Measurements from ENCODE around the gene SPACA6. TPM values are rescaled to one million over a fixed set of nuclear protein-coding genes. Genes with fewer than 3 reads are reported as not detected.

Gene SPACA6
- total RNA-seq, 2 donors from 2014 or later = 9.3 to 13.7 TPM

DNA sequence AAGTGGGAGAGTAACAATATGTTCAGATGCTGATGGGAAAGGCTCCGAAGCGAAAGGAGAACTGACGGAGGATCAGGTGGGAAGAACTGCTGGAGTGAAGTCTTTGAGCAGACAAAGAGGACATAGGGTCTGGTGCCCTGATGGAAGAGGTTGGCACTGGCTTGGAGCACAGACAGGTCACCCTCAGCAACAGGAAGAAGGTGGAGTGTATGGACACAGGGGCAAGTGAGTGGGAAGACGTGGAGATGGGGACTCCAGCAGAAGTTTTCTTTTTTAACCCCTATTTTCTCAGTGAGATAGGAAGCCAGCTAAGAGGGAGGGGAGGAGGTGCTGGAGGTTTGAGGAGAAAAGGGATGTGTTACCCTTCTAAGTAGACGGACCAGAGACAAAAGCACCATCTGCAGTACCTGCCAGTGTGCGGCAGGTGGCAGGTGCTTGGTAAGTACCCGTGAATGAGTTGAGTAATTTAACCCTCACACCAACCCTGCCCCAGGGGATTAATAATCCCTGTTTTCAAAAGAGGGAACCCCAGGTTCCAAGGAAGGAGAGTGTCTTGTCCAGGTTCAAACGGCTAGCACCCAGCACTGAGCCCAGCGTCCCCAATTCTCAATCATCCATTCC lies 19.4 kb downstream of the SPACA6 start:
- Mint-ChIP-seq H3K9me3 (peaks cover 5 to 10% of the 10 kb centered on the region in 2 donors), H3K27ac (no peak overlapping the region), H3K36me3 (peaks cover 1 to 4% of the 10 kb centered on the region in 2 donors)
- DNase-seq (ENCODE audit: low spot score in 2 of 2) = no peak
- peak in 1 of 2 donors; percentile 26 for ATAC-seq

DNA sequence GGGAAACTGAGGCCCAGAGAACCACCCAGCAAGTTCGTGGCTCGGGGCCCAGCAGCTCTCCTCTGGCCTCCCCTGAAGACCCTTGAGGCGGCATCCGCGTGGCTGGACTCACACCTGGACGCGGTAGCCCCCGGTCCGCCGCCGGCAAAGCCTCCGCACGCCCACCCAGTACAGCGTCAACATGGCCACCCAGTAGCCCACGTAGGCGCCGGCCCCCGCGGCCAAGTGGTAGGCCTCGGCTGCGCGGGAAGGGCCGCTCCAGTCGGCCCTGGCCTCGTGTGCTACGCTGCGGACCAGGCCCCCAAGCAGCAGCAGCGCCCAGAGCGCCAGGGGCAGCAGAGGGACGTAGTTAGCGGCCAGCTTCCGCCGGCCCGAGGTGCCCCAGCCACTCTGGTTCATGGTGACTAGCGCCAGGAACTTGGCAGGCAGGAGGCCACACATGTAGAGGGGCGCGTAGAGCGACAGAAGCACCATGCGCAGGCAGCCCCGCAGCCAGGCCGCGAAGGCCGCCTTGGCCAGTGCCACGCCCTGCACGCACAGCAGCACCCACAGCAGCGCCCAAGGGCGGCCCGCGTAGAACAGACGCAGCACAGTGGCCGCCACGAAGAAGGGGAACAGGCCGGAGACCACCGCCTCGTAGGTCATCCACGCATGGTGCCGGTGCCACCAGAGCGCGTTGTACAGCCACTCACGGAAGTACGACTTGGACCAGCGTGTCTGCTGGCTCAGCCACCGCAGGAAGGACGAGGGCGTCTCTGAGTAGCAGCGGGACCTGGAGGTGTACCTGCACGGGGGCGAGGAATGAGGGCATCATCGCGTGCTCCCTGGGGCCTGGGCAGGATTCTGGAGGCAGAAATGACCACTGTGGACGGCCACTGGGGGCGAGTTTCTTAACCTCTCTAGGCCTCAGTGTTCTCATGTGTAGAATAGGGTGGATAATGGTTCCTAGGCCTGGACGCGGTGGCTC lies 20.5 kb downstream of the SPACA6 start:
- Mint-ChIP-seq H3K36me3 (peaks cover 2 to 6% of the 10 kb centered on the region in 2 donors), H3K9me3 (peaks cover 5 to 10% of the 10 kb centered on the region in 2 donors), H3K27ac (no peak overlapping the region)
- ATAC-seq (no peak), DNase-seq (ENCODE audit: low spot score in 2 of 2) (no peak)

DNA sequence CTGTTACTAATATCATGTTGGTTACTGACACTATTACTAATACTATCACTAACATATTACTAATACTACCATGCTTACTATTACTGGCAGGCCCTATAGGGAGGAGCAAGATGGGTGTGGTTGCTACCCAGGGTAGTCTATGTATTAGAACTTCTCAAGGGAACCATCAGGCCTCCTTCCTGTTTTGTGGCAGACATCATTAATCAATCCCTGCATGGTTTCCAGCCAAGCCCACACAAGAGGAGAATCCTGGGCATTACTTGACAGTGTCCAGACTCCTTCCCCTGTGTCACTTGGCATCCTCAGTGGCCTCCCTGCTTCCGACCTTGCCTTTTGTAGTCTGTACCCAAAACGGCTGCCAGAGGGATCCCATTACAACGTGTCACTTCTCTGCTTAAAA lies 21.7 kb downstream of the SPACA6 start:
- ATAC-seq (no peak), DNase-seq (ENCODE audit: low spot score in 2 of 2) (no peak)
- Mint-ChIP-seq H3K9me3 (peaks cover 5 to 14% of the 10 kb centered on the region in 2 donors), H3K36me3 (peaks cover 7 to 9% of the 10 kb centered on the region in 2 donors), H3K27ac (no peak overlapping the region)

DNA sequence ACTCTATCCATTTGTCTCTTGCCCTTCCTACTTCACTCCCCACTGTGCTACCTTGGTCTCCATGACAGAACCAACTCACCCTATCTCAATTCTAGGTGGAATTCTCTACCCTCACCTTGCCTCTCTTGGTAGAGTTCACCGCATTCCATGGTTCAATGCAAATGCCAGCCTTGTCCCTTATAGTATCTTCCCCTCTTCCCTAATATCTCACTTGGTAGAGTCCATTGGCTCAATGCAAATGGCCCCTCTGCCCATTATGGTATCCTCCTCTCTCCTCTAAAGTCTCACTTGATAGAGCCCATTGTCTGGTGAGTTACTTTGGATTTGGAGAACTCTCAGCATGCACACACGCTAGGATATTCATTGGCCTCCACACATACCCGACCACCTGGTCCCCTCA lies 22.7 kb downstream of the SPACA6 start:
- Mint-ChIP-seq H3K27ac (no peak overlapping the region), H3K36me3 (peaks cover 5 to 7% of the 10 kb centered on the region in 2 donors), H3K9me3 (peaks cover 0 to 9% of the 10 kb centered on the region in 2 donors)
- ATAC-seq = no peak
- DNase-seq (ENCODE audit: low spot score in 2 of 2) = no peak

DNA sequence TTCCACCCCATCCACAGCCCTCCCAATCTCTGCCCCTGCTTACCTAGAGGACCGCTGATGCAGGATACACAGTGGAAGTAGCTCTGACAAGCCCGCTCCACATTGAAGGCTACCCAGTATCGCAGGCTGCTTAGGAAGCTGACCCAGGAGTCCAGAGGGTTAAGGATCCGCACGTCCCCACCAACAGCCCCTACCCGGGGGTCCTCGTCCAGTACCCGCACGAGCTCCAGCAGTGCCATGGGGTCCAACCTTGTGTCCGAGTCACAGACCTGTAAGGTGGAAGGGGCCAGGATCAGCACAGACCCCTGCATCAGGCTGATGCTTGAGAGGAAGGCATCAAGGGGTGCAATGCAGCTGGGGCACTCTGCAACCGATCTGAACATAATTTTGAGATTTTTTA lies 23.8 kb downstream of the SPACA6 start:
- DNase-seq (ENCODE audit: low spot score in 2 of 2) = no peak
- peaks cover 0 to 9% of the 10 kb centered on the region in 2 donors for H3K9me3 Mint-ChIP-seq
- no peak overlapping the region for H3K27ac Mint-ChIP-seq
- no peak for ATAC-seq
- peaks cover 5 to 7% of the 10 kb centered on the region in 2 donors for H3K36me3 Mint-ChIP-seq

DNA sequence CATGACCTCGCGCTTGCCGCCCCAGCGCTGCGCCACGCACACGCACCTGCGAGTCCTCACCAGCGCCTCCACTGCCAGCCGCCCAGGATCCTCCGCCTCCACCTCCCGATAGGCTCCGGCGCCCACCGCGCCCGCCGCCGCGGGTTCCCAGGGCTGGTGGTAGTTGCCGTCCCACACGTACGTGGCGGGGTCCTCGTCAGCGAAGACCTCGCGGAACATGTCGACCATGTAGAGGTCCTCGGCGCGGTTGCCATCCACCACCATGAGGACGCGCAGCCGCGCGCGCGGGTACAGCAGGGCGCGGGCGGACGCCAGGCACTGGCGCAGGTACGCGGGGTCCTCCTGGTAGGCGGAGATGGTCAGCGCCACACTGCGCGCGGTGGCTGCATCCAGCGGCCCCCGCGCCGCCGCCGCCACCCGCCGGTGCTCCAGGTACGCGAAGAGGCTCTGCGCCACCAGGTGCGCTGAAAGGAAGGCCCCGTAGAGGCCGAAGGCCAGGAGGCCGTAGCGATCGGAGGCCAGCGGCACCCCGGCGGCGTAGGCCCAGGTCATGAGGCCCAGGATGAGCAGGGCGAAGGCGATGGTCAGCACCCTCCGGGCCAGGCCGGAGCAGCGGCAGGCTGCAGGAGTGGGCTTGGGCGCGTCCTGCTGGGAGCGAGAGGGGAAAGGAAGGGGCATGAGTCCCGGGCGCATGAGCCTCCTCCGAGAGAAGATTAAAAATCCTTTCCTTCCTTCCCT lies 26.3 kb downstream of the SPACA6 start:
- ATAC-seq (no peak), DNase-seq (ENCODE audit: low spot score in 2 of 2) (no peak)
- peaks cover 5 to 7% of the 10 kb centered on the region in 2 donors for H3K36me3 Mint-ChIP-seq
- no peak overlapping the region for H3K27ac Mint-ChIP-seq
- H3K9me3 Mint-ChIP-seq = peaks cover 0 to 9% of the 10 kb centered on the region in 2 donors

DNA sequence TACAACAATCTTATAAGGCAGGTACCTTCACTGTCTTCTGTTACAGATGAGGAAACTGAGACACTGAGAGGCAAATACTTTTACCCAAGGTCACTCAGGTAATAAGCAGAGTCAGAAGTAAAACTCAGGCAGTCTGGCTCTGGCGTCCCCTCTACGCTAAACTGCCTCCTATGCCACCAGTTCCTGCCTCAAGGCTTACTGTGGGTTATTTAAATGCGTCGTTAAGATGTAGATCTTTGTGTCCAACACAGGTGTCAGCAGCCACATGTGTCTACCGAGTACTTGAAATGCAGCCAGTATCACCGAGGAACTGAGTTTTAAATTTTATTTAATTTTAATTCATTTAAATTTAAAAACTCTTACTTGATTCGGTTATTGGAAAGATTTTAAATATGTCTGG lies 28.8 kb downstream of the SPACA6 start:
- ATAC-seq (no peak), DNase-seq (ENCODE audit: low spot score in 2 of 2) (no peak)
- peaks cover 5 to 7% of the 10 kb centered on the region in 2 donors for H3K36me3 Mint-ChIP-seq
- no peak overlapping the region for H3K27ac Mint-ChIP-seq
- peaks cover 0 to 5% of the 10 kb centered on the region in 2 donors for H3K9me3 Mint-ChIP-seq

DNA sequence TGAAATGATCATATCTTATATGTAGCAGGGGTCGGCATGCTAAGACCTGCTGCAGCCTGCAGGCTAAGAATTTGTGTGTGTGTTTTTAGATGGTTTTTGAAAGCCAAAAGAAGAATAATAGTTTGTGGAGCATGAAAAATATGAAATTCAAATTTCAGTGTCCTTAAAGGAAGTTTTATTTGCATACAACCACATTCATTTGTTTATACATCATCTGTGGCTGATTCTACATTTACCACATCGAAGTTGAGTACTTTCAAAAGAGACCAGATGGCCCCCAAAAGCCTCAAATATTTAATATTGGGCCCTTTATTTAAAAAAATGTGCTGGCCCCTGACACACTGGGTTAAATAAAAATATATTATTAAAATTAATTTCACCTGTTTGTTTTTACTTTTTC lies 29.4 kb downstream of the SPACA6 start:
- Mint-ChIP-seq H3K27ac (no peak overlapping the region), H3K36me3 (peaks cover 5 to 7% of the 10 kb centered on the region in 2 donors), H3K9me3 (peaks cover 0 to 5% of the 10 kb centered on the region in 2 donors)
- DNase-seq (ENCODE audit: low spot score in 2 of 2) = no peak
- ATAC-seq = no peak

DNA sequence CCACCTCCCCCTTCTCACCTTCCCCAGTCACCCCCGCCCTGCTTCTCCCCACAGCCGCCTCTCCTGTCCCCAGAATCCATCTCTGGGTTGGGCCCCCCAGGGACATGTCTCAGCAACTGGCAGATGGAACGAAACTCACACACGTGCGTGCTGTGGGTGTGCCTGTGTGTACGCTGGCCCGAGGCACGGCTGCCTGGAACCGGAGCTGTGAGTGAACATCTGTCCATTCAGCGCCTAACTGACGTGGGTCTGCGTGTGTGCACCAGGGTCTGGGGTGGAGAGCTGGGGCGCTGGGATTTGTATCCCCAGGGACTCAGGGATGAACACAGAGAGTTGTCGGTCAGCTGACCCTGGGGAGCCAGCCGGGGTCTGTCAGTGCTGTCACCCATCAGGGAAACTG lies 31.4 kb downstream of the SPACA6 start:
- ATAC-seq (no peak), DNase-seq (ENCODE audit: low spot score in 2 of 2) (no peak)
- peaks cover 3 to 5% of the 10 kb centered on the region in 2 donors for H3K9me3 Mint-ChIP-seq
- no peak overlapping the region for H3K27ac Mint-ChIP-seq
- H3K36me3 Mint-ChIP-seq = no peaks in the 10 kb centered on the region

DNA sequence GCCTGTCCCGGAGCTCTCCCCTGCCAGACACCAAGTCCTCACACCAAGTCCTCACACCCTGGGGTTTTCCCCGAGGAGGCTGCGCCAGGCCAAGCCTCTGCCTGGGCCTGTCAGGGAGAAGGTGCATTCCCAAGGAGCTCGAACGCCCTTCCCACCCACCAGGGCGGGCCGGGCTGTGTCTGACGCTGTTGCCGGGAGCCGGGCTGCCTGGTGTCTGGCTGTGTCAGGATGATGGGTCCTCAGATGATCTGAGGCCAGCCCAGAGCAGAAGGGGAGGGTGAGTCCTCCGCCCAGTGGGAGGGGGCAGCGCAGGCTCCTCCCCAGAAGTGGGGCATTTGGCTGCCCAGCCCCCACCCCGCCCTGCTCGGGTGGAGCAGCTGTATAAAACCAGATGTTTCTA lies 32.9 kb downstream of the SPACA6 start:
- ATAC-seq = no peak
- peaks cover 0 to 6% of the 10 kb centered on the region in 2 donors for H3K36me3 Mint-ChIP-seq
- no peak overlapping the region for H3K27ac Mint-ChIP-seq
- H3K9me3 Mint-ChIP-seq = peaks cover 5 to 8% of the 10 kb centered on the region in 2 donors
- DNase-seq (ENCODE audit: low spot score in 2 of 2) = no peak

DNA sequence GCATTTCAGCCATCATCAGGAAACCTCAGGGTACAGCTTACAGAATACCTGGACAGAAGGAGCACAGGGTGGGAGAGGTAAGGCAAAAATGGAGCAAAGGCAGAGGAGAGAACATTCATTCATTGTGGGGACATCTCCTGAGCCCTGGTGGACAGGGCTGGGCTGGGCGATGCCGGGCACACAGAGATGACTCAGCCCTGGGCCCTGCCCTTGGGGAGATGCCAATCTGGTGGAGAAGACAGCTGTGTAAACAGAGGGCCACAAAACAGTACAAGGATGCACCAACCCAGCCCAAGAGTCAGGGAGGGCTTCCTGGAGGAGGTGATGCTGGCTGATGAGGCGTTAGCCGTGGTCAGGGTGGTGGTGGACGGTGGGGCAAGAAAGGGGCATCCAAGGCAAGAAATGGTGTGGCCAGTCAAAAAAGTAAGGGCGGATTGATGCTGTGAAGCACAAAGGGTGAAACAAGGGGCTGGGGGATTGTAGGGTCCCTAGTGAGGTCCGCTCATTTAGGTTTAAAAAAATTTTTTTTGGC lies 34.3 kb downstream of the SPACA6 start:
- DNase-seq (ENCODE audit: low spot score in 2 of 2) (no peak), ATAC-seq (no peak)
- Mint-ChIP-seq H3K36me3 (peaks cover 0 to 15% of the 10 kb centered on the region in 2 donors), H3K9me3 (peaks cover 5 to 8% of the 10 kb centered on the region in 2 donors), H3K27ac (no peak overlapping the region)

DNA sequence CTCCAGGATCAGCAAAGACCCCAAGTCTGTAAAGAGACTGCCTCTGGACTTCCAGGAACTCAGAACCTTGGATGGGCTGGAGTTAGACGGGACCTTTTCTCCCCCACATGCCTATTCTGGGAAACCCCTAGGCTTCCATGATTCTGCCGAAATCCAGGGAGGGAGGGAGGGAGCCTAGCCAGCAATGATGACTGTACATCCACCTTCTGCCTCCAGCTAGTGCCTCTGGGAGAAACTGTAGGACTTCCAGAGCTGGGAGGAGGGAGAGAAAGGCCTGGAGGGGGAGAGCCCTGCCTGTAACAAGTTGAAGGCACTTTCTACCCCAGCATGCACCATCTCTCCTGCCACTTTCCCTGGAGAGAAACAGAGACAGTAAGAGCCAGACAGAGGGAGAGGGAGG lies 36.7 kb downstream of the SPACA6 start:
- peaks cover 0 to 15% of the 10 kb centered on the region in 2 donors for H3K36me3 Mint-ChIP-seq
- no peak overlapping the region for H3K27ac Mint-ChIP-seq
- no peak for DNase-seq (ENCODE audit: low spot score in 2 of 2)
- H3K9me3 Mint-ChIP-seq = peaks cover 5 to 8% of the 10 kb centered on the region in 2 donors
- ATAC-seq = no peak

DNA sequence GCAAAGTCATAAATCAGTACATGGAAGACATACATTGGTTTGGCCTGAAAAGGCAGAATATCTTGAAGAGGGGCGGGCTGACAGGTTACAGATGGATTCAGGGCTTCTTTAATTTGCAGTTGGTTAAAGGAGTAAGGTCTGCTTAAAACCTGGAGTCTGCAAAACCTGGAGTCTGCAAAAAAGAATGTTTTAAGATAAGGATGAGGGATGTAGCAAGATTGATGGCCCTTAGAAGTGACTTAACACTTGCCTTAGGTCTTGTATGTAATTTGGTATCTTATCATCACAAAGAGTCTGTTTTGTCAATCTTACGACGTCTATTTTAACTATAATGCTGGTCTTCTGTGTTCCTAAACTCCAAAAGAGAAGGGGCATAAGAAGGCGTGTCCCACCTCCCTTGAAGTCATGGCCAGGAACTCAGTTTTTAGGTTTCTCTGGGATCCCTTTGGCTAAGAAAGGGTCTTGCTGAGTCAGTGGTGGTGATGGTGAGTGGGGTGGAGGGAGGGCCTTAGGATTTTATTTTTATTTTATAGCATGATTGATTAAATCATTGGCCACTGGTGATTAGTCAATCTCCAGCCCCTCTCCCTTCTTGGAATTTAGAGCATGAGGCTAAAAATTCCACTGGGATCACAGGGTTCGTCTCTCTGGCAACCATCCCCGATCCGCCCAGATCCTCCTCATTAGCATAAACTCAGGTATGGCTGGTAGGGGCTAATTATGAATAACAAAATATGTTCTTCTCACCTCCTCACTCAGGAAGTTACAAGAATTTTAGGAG lies 40.8 kb downstream of the SPACA6 start:
- ATAC-seq = no peak
- peaks cover 2 to 6% of the 10 kb centered on the region in 2 donors for H3K9me3 Mint-ChIP-seq
- peaks cover 0 to 15% of the 10 kb centered on the region in 2 donors for H3K36me3 Mint-ChIP-seq
- no peak overlapping the region for H3K27ac Mint-ChIP-seq
- DNase-seq (ENCODE audit: low spot score in 2 of 2) = no peak

DNA sequence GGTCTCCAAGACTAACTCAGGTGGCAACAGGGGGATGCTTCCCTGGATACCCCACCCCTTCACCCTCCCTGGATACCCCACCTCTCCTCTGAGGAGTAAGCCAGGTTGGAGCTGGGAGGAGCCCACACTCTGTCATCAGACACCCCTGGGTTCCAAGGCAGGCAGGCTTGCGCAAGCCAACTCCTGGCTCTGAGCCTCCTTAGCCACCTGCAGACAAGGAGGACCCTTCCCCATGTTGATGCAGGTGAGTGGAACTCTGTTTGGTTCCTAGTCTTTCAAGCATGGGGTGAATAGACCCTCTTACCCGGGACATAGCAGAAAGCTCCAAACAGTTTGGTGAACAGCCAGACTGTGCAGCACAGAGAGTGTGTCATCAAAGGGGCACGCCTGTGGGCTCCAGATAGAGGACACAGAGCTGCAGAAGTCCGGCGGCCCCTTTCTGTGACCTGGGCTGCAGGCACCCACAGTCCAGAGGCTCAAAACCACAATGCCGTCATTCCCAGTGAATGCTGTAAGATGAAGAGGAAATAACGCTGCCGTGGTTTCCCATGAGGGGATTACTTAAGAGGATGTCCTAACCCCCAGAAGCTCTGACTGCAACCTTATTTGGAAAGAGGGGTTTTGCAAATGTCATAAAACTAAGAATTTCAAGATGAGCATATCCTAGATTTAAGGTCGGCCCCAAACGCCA lies 42.8 kb downstream of the SPACA6 start:
- H3K27ac Mint-ChIP-seq = no peak overlapping the region
- DNase-seq (ENCODE audit: low spot score in 2 of 2) (no peak), ATAC-seq (peak in 1 of 2 donors; percentile 46)
- H3K9me3 Mint-ChIP-seq = peaks cover 0 to under 1% of the 10 kb centered on the region in 2 donors
- peaks cover 0 to 10% of the 10 kb centered on the region in 2 donors for H3K36me3 Mint-ChIP-seq

DNA sequence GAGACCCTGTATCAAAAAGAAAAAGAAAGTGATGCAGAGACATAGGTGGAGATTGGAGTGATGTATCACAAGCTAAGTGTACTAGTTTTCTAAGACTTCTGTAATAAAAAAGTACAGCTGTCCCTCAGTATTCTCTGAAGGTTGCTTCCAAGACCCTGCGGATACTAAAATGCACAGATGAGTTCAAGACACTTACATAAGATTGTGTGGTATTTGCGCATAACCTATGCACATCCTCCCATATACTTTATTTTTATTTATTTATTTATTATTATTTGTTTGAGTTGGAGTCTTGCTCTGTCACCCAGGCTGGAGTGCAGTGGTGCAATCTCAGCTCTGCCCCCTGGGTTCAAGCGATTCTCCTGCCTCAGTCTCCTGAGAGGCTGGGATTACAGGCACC lies 44.3 kb downstream of the SPACA6 start:
- H3K9me3 Mint-ChIP-seq = no peaks in the 10 kb centered on the region
- no peaks in the 10 kb centered on the region for H3K36me3 Mint-ChIP-seq
- DNase-seq (ENCODE audit: low spot score in 2 of 2) (no peak), ATAC-seq (no peak)
- no peak overlapping the region for H3K27ac Mint-ChIP-seq

All from activated naive CD4-positive, alpha-beta T cell treated with anti-CD3 and anti-CD28 coated beads, Interleukin-2, amount 50 U/mL, for 72 hours (primary cell).